ENCODE results near the gene MRAP2.

MRAP2 gene

GRCh38 chr6:84043555-84043954 is 10.0 kb downstream of the MRAP2 start:
- no peak overlapping the region for H3K4me3 ChIP-seq (ENCODE audit: low read depth, low read length)
- in situ Hi-C loops (cut with HindIII; ENCODE audit: low sequenced_read_pairs) = no loop called here
- DNase-seq (ENCODE audit: low read depth, low spot score) = no peak
- no peak for TF ChIP-seq CTCF (IDR thresholded peaks at IDR 0.05; ENCODE audit: low read depth, low read length)

GRCh38 chr6:84046755-84047154 is 13.2 kb downstream of the MRAP2 start:
- H3K4me3 ChIP-seq (ENCODE audit: low read depth, low read length) = no peak overlapping the region
- no peak for TF ChIP-seq CTCF (IDR thresholded peaks at IDR 0.05; ENCODE audit: low read depth, low read length)
- no peak for DNase-seq (ENCODE audit: low read depth, low spot score)
- in situ Hi-C loops (cut with HindIII; ENCODE audit: low sequenced_read_pairs) = no loop called here

GRCh38 chr6:84048588-84048987 is 15.0 kb downstream of the MRAP2 start:
- no peak overlapping the region for H3K4me3 ChIP-seq (ENCODE audit: low read depth, low read length)
- DNase-seq (ENCODE audit: low read depth, low spot score) = no peak
- in situ Hi-C loops (cut with HindIII; ENCODE audit: low sequenced_read_pairs) = no loop called here
- TF ChIP-seq CTCF (IDR thresholded peaks at IDR 0.05; ENCODE audit: low read depth, low read length) = no peak

- in situ Hi-C loops (cut with HindIII; ENCODE audit: low sequenced_read_pairs) = no loop called here
- no peak for DNase-seq (ENCODE audit: low read depth, low spot score)
- TF ChIP-seq CTCF (IDR thresholded peaks at IDR 0.05; ENCODE audit: low read depth, low read length) = no peak
- H3K4me3 ChIP-seq (ENCODE audit: low read depth, low read length) = no peak overlapping the region
Measured at GRCh38 chr6:84050408-84050807, 16.8 kb downstream of the MRAP2 start.

- TF ChIP-seq CTCF (IDR thresholded peaks at IDR 0.05; ENCODE audit: low read depth, low read length) = peak; percentile 13
- in situ Hi-C loops (cut with HindIII; ENCODE audit: low sequenced_read_pairs) = no loop called here
- DNase-seq (ENCODE audit: low read depth, low spot score) = peak; percentile 80
- H3K4me3 ChIP-seq (ENCODE audit: low read depth, low read length) = peak overlapping the region; percentile 19
Measured at GRCh38 chr6:84052204-84052882, 18.8 kb downstream of the MRAP2 start.

GRCh38 chr6:84052883-84053241 is 19.3 kb downstream of the MRAP2 start:
- no peak overlapping the region for H3K4me3 ChIP-seq (ENCODE audit: low read depth, low read length)
- TF ChIP-seq CTCF (IDR thresholded peaks at IDR 0.05; ENCODE audit: low read depth, low read length) = no peak
- no peak for DNase-seq (ENCODE audit: low read depth, low spot score)
- in situ Hi-C loops (cut with HindIII; ENCODE audit: low sequenced_read_pairs) = no loop called here
